Activated gamma-delta T cell treated with Interleukin-2 at 50 U/mL for 16 hours (primary cell): ENCODE results near the gene CYP46A1.
A peak's percentile ranks its signal among the peaks of the same experiment; 100 is the strongest.

ENCODE experiments used
- DNase-seq: peaks from one replicate; pipeline ENCODE4 v3.0.0-alpha.2; 2020

The CYP46A1 gene

DNA sequence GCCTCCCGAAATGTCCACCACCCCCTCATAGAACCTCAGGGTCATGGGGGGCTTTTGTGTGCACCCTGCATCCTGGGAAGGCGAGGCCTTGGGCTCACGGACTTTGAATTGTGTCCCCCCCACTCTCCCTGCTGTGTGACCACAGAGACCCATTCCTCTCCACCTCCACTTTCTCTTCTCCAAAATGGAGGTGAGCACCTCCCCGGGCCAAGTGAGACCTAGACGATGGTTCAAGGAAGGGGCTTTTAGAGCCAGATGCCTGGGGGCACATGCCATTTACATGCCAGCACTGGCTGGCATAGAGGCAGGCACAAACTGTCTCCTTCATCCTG, 33.5 kb downstream of the CYP46A1 start:
- no peak for DNase-seq

DNA sequence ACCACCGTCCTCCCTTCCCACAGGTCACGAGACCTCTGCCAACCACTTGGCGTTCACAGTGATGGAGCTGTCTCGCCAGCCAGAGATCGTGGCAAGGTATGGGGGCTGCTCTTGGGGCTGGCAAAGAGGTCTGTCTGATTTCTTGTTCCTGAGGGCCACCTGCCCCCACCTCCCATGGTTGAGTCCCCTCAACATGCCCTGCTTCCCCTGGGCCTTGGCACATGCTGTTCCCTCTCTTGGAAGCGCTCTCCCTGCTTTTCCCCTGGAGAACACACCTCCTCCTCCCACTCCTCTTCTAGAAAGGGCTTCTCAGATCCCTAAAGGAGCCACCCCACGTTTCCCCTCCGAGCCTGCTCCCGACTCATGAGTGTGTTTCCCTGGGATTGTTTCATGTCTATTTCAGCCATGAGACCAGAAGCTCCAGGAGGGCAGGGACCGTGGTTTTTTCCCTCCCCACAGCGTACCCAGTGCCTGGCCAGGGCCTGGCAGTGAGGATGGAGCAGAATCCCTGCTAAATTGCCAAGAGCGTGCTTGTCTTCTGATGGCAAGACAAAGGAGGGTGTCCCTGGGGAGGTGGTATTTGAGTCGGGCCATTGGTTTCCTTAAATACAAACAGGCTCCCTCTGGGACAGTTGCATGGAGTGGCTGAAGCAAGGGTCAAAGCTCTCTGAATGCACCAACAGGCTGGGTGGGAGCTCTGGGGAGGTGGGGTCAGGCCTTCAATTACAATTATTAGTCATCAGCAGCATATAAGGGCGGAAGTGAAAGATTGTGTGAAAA, 34.1 kb downstream of the CYP46A1 start:
- DNase-seq: no peak

DNA sequence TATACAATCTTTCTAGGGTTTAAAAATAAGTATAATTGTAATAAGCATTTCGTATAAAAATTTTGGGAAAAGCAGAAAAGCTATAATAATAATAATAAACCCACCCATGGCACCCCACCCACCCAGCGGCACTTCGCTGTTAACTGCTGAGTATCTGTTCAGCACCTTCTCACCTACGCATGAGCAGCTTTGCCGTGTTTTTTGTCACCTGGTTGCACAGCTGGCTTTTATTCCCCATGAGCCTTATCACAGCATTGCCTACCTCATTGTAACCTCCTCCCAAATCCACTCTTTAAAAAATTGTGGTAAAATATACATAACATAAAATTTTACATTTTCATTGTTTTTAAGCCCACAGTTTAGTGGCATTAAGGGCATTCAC, 34.7 kb downstream of the CYP46A1 start:
- no peak for DNase-seq

DNA sequence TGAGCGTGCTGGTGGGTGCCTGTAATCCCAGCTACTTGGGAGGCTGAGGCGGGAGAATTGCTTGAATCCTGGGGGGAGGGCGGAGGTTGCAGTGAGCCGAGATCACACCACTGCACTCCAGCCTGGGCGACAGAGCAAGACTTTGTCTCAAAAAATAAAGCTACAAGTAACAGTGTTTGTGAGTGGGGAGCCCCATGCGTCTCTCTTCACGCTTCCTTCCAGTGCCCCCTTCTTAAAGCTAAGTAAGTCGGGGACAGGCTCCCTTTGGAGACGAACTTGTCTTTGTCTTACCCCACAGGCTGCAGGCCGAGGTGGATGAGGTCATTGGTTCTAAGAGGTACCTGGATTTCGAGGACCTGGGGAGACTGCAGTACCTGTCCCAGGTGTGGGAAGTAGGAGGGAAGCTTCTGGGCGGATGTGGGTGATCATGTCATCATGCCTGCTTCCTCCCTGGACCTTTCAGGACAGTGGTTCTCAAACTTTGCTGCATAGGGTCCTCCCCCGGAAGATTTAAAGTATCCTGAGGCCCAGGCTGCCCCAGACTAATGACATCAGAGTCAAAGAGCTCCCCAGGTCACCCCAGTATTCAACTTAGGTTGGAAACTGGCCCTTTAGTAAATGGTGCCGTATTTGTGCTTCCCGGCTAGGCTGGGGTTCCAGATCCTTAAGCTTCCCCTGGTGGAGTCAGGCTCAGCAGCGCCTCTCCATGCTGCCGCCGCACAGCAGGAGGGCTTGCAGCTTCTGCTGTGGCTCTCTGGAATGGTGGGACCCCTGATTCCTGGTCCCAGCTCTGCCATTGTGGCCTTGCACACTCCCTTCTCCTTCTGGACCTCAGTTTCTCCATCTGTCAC, 37.1 kb downstream of the CYP46A1 start:
- no peak for DNase-seq

DNA sequence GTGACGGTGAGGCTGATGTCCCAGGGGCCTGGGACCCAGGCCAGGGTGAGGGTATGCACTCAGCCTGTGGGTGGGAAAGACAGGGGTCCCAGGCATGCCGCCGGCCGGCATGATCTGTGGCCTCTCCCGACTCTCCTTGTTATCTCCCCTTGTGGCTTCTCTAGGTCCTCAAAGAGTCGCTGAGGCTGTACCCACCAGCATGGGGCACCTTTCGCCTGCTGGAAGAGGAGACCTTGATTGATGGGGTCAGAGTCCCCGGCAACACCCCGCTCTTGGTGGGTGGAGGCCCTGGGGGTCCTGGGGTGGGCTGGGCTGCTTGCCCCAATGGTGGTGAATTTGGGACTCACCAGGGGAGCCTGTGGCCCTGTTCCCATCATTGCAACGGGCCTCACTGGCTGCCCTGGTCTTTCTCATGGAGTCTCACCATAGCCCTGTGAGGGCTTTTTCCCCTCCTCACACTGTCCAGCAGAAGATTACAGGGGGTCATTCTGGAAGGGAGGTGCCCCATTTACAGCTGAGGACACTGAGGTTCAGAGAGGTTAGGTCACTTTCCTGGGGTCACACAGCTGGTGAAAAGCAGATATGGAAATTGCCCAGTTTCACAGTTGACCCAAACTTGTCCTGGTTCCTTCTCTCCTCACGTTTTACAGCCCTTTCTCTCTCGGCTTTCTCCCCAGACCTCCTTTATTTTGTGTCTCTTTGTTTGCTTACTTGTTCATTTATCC, 37.9 kb downstream of the CYP46A1 start:
- no peak for DNase-seq

DNA sequence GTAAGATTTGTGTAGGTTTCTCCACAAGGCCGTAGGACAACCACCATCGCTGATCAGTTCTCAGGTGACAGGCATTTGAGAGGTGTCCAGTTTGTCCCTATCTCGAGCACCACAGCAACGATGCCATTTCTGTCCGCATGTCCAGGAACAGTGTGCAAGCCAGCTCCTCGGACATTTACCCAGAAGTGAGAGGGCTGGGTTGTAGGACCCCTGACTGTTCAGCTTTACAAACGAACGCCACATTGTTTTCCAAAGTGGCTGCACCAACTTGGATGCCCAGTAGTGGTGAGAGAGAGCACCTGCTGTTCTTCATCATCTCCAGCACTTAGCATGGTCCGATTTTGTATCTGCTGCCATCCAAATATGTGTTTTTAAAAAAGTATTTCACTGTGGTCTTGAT, 38.6 kb downstream of the CYP46A1 start:
- DNase-seq: no peak

DNA sequence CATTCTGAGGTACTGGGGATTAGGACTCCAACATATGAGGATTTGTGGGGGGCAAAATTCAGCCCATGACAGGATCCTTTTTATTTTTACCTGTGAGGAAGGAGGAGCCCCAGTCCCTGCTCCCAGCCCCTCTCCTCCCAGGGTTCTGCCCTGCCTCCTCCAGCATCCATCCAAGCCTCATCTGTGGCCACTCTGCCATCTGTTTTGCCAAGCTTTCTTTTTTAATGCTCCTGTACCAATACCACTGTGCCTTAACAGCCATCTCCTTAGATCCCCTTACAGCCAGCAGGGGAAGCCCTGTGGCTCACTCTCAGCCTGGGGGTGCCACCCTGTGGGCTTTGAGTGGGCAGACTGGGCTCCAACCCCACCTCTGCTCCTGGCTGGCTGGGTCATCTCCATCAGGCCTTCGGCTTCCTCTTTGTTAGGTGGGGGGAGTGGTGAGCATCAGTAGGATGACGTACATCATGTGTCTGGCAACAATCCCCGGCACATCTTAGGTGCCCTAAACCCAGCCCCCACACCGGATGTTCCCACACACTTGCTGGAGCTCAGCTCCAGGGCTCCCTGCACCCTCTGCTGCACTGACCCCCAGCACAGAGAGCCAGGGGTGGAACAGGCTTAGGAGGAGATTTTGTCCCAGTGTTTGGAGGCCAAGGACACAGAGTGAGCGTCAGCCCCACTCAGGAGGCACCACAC, 40.2 kb downstream of the CYP46A1 start:
- no peak for DNase-seq

DNA sequence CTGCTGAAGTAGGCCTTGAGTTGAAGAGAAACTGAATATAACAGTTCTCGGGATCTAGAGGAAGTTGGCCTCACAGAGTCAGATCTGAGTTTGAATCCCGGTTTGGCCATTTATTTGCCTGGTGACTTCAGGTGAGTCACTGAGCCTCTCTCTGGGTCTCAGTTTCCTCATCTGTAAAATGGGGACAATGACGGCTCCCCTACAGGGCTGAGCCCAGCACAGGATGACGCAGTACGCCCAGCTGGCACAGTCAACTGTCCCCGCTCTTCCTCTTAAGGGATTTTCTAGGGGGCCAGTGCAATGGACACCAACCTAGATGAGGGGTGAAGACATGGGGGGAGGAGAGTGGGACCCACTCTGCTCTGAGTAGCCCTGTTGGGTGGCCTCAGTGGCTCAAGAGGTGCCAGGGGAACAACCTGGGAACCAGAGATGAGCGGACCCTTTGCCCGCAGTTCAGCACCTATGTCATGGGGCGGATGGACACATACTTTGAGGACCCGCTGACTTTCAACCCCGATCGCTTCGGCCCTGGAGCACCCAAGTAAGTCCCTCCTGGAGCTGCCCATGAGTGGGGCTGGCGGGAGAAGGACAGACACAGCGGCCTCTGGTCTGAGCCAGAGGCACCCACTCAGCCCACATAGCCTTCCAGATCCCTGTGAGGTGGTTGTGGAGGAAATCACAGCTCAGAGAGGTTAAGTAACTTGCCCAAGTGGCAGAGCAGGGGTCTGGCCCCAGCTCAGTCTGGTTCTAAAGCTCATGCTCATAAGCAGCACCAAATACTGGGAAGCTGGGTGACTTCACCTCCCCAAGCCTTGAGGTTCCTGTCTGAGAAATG, 41.1 kb downstream of the CYP46A1 start:
- DNase-seq: no peak

DNA sequence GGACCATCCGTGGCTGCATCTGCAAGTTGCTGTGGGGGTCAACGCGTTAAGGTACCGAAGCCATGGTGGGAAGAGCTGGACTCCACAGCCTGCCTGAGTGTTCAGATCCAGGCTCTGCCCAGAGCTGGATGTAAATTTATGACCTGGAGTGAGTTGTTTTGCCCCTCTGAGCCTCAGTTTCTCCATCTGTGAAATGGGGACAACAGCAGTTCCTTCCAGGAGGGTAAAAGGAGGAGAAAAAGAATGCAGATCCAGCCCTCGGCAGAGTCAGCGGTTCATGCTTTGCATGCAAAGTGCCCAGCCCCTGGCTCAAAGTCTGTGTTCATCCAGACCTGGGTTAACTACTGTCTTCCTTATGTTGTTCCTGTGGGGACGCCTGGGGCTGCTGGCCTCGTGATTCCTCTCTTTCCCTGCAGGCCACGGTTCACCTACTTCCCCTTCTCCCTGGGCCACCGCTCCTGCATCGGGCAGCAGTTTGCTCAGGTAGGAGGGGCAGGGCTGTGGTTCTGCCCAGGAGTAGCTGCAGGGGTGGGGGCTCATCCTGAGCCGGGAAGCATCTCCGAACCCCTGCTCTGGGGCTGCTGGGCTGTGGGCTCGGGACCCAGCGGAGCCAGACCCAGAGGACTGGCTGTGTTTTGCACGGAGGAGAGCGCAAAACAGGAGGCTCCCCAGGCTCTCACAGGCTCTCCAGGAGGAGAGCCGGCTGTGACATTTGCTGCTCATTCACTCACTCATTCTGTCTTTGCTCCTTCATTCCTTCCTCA, 41.9 kb downstream of the CYP46A1 start:
- no peak for DNase-seq

DNA sequence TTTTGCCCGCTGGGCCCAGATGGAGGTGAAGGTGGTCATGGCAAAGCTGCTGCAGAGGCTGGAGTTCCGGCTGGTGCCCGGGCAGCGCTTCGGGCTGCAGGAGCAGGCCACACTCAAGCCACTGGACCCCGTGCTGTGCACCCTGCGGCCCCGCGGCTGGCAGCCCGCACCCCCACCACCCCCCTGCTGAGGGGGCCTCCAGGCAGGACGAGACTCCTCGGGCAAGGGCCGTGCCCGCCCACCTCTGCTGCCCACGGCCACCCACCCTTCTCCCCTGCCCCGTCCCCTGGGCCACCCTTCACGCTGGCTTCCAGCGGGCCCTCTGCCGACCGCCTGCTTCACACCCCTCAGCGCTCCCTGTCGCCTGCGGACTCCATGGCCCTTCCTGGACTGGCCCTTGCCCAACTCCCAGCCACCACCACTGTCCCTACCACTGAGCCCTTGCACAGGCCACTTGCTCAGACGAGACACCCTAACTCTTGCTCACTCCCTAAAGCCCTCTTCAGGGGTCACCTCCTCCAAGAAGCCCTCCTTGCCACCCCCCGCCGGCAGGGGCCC, 42.5 kb downstream of the CYP46A1 start:
- DNase-seq: no peak

DNA sequence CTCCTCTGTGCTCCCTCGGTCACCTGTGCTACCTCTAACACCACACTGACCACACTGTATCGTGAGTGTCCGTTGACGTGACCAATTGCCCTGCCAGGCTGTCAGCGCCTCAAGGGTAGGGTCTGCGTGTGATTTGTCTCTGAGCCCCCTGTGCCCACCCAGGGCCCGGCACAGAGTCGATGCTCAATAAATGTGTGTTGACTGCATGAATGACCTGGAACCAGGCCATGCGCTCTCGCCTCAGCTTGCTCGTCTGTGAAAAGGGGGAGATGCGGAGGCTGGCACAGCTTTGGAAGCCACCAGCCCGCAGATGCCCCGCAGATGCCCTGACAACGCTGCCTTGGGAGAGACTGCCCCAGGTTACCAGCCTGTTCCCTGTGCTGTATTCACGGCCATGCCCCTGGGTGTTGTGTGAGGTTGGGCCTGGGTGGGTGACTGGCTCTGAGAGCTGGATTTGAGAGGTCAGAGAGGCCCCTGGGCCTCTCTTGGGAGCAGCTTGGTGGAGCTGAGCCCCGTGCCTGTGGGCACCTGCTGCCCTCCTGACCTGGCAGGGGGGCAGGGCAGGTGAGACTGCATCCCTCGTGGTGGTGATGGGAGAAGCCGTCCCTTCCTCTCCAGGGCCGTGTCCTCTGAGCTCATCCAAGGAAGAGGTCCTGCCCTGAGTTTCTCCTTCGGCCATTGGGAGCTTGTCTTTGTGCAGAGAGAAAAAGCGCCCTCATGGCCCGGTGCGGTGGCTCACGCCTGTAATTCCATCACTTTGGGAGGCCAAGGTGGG, 43.2 kb downstream of the CYP46A1 start:
- no peak for DNase-seq

DNA sequence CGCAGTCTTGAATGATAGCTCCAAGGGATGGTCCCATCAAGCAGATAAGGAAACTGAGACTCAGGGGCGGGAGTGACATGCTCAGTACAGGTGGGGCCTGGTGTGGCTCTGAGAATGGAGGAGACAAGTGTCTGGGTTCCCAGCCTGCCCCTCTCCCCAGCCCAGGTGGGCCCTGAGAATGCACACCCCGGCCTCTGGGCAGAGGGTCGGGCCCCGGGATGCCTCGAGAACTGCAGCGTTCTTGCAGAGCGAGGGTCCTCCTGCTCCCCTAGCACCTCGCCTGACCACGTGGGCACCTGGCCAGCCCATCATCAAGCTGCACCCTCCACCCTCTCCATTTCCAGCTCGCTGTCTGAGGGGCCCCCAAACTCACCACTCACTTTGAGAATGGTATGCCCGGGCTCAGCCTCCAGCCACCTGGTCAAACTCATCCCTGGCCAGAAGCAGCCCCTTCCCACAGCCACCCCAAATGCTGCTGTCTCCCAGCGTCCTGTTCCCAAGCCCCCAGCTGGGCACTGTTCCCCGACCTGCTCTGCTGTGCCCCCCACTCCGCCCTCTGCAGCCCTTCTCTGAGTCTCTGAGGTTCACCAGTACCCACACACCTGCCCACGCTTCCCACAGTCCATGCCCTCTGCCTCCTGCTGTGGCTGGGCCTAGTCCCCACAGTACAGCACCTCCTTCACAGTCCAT, 44.3 kb downstream of the CYP46A1 start:
- DNase-seq: no peak

DNA sequence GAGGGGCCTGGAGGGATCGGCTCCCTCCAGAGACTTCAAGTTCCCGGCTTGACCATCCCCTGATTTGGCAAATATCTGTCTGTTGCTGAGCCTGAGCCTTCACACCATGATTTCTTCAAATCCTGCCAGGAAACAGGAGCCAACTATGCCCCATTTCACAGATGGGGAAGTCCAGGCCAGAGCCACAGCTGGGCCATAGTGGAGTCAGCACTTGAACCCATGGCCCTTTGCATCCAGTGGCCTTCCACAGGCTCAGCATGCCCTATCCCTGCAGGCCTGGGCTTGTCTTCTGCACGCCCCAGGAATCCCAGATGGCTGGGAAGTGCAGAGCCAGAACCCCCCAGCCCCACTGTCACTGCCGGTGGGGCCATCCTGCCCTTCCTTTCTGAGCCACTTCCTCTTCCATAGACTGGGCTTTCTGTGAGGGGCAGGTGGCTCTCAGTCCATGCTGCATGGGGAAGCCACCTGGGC, 44.9 kb downstream of the CYP46A1 start:
- DNase-seq: no peak

DNA sequence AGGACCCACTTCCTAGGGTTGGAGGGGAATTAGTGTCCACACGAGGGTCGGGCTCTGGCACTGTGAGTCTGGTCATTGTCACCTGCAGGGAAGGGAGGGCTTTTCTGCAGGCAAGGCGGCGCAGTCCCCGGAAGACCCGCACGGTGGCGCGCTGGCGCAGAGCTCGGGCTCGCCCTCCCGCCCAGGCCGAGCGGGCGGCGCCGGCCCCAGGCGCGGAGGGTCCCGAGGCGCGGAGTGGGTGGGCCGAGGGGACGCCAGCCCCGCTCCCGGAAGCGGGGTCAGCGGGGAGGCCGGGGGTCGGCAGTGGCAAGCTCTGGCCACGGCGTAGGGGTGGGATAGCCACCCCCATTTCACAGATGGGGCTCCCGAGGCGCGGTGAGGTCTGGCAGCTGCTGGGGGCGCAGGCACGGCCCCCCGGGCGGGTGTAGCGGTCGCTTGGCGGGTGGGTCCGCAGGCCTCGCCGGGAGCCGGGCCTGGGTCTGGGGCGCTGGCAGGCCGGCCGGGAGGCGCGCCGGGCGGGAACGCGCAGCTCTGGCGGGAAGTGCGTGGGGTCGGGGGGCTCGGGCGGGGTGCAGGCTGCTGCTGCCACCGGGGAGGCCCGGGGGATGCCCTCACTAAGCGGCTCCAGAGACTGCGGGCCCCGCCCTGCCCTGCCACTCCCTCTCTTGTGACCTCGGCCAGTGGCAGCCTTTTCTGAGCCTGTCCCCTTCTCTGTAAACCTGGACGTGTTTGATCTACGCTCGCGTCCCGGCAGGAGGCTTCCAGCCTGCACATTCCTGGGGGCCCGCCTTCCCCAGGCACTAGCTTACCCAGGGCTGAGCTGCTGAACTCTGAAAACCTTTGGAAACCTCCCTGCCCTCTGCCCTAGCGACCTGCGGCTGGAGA, 46.1 kb downstream of the CYP46A1 start:
- peak; percentile 59 for DNase-seq

DNA sequence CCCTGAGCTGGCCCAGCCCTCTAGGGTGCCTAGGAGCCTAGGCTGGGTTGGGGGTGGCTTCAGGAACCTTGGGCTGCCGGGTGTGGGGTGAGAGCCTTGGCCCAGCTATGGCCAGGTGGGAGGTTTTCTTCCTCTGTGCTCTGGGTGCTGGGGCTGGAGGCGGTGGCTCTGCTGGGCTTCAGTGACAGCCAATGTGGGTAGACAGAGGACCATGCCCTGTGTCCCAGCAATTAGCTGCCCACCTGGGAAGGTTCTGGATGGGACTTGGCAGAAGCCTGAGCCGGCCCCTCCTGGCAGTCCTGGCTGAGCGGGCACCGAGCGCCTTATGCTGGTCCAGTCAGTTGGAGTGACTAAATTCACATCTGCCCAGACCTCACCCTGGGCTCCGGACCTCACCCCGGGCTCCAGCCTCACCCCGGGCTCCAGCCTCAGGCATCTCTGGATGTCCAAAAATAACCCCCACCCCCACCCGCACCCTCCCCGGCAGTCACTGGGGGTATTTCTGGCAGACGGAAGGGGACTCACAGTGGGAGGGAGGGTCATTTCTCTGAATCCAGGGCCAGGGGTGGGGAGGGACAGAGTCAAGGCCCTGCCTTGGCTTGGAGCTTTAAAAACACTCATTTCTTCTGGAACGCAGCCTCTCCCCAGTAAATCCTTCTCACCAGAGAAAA, 46.9 kb downstream of the CYP46A1 start:
- no peak for DNase-seq

DNA sequence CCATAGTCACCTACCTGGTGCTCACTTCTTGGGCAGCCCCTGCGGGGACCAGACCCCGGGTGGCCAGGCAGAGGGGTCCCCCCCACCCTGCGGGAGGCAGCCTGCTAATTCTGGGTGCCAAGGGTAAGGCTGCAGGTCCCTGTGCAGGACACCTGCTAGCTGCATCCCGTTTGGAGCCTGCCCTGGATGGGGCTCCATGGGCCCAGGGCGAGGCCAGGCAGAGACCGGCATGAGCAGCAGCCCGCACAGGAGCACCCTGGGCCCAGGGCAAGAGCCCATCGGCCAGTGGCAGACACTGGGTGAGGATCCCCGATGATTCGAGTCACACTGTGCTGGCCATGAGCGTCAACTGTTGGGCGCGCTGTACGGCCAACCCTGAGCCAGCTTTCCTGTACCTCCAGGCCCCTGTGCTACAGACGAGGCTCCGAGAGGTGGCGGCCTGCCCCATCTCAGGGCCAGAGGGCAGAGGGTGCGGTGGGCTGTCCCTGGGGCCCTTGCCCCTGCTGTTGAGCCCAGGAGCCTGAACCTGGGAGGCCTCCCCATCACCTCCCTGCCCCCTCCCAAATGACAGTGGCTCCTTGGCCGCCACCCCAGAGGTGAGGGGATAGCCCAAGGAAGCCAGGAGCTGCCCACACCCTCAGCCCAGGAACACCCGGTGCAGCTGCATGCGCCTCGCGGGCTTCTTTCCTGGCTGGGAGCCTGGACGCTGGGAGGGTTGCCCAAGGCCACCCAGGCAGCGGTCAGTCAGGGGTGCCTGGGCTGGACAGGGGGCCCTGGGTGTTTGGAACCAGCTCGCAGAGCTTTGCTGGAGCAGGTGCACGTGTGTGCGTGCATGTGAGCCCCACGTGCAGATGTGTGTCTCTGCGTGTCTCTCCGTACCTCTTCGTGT, 47.7 kb downstream of the CYP46A1 start:
- DNase-seq: no peak
